HT1080 (cell line): ENCODE data around the gene ATP1B4. TPM values are rescaled to one million over a fixed set of nuclear protein-coding genes. Genes with fewer than 3 reads are reported as not detected.
A peak's percentile ranks its signal among the peaks of the same experiment; 100 is the strongest.
"Not testable (repeated sequence)": the region's sequence is repeated elsewhere in the genome, so short reads cannot be mapped to it uniquely, and the experiment has no call there.

Experiments used
- DNase-seq: peaks from one replicate; pipeline ENCODE4 v3.0.0-alpha.2; 2015; ENCODE audit warnings: low read depth
- polyA plus RNA-seq, 2 experiments: library from polyadenylated mRNA; depleted of rRNA; stranded (reverse); fragments of >200 nt; gene quantifications; 2 replicates each; pipeline ENCODE4 v1.2.3, GENCODE V29; 2015
- total RNA-seq: library from RNA; depleted of rRNA; stranded (reverse); fragments of >200 nt; shearing (Covaris generic); gene quantifications from 2 replicates; pipeline ENCODE4 v1.2.3, GENCODE V29; 2014; rRNA removed

Gene ATP1B4
- not detected in 2 replicates for total RNA-seq
- not detected in 2 replicates for polyA plus RNA-seq (2015; cell fraction: cytosol; rRNA removed)
- polyA plus RNA-seq (2015; cell fraction: nucleus; rRNA removed): not detected in 2 replicates

DNA sequence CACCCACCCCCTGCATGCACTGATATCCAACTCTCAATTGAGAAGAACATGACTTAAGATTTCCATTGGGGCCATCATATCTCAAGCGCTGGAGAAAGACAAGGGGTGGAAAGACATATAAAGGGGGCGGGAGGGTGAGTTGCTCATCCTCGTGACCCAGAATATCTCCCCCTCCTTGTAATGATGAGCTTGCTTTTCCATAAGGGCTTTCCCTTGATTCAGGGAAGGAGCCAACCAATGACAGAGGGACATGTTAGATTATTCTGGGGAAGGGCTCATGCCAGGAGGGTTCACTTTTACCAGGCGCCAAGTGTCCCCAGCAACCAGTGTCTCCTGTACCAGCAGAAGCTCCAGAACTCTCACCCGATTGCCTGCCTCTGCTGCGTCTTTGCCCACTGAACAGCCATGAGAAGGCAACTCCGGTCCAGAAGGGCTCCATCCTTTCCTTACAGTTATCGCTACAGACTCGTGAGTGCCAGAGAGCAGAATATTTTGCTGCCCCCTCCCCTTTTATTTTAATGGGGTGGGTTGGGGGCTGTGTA is at the start of gene ATP1B4:
TSS of gene ATP1B4 (plus strand) at position 326 of the 542 bp plus-strand sequence. CDS start at position 406, 80 bp downstream.
- no peak for DNase-seq

GRCh38 chrX:120315776-120316175 is 46.1 kb upstream of the ATP1B4 start:
- DNase-seq: peak; percentile 9

GRCh38 chrX:120316587-120317283 is 45.2 kb upstream of the ATP1B4 start:
- peak; percentile 66 for DNase-seq

DNA sequence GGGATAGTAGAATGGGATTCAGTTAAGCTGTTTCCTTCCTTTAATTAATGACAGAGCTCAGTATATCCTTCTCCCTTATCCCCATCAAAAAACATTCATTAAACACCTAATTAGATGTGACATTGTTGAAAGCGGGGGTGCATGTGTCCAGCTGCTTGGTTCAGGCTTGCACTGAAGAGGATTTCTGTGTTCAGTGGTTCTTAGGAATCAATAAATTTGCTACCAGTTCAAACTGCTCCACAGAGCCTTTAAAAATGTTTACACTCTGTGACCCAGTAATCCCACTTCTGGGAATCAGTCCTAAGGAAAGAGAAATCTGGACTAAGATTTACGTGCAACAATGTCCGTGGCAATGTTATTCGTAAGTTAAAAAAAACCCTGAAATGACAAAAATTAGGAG is 43.5 kb upstream of the ATP1B4 start:
- no peak for DNase-seq

GRCh38 chrX:120321520-120322281 is 40.2 kb upstream of the ATP1B4 start:
- DNase-seq: no peak

DNA sequence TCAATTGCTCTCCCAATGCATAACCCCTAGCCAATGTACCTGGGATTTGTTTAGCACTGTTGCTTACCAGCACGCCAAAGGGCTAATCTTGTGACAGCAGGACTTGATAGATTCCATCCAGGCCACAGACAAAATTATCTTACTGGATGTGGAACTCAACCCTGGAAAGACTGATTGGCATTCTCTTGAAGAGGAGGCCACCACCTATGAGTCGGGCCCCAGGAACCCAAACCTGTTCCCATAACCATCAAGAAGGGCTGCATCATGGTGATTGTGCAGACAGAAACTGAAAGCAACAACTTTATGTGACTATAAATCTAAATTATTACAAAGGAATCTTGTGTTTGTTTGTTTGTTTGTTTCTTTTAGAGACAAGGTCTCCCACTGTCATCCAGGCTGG is 30.8 kb upstream of the ATP1B4 start:
- DNase-seq: no peak

DNA sequence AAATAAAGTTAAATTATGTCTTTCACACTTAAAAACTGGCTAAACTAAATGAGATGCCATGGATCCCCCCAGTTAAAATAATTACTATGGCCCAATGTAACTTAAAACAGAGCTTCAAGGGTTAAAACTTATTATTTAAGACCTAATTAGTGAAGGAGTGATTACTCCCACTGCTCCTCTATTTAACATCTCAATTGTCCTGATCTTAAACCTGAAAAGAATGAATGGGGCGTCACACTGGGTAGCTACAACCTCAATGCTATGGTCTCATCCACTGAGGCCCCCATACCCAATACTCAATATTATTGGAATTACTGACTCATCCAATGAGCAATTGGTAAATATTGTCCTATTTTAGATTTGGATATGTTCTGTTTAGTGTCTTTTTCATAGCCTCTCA is 29.5 kb upstream of the ATP1B4 start:
- no peak for DNase-seq

DNA sequence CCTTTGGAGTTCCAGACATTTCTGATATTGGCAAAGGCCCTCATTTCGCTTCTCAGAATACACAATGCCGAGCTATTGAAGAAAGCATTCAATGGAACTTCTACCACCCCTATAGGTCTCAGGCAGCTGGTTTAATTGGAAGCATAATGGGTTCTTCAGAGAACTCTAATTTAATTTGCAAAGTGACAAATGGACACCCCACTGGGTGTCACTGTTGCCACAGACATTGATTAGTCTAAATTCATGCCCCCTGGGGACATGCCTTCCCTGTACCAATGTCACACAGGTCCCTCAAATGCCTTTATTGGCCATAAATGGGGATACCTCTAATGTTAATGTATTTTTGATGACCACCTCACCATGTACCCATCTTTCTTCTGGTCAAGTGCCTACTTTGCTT is 27.7 kb upstream of the ATP1B4 start:
- no peak for DNase-seq

- DNase-seq: no peak
Measured at GRCh38 chrX:120334603-120335002, 27.3 kb upstream of the ATP1B4 start.

DNA sequence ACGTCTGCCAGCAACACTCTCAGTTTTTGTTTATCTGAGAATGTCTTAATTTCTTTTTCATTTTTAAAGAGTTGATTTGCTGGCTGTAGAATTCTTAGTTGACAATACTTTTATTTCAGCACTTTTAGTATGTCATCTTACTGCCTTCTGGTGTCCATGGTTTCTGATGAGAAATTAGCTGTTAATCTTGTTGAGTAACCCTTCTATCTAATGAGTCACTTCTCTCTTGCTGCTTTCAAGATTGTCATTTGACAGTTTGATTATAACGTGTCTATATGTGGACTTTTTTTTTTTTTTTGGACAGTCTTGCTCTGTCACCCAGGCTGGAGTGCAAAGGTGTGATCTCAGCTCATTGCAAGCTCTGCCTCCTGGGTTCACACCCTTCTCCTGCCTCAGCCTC is 26.6 kb upstream of the ATP1B4 start:
- no peak for DNase-seq

DNA sequence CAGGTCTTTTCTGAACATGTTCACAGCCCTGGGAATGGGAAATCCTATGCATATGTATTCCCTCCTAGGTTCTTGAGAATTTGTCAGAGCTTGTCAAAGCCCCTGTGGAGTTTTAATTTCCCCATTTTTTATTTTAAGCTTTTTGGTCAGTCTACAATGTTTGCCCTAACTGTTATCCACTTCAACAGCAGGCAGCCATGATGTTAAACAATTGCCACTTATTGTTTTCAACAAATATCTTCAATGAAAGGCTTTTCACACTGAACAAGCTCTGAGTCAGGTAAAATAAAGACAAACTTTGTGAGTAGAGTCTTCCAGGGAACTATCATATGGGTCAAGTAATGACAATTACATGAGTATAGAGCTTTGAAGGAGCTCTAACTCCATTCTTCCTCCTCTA is 25.0 kb upstream of the ATP1B4 start:
- DNase-seq: no peak

- not testable (repeated sequence) for DNase-seq
Measured at GRCh38 chrX:120344566-120344965, 17.3 kb upstream of the ATP1B4 start.

DNA sequence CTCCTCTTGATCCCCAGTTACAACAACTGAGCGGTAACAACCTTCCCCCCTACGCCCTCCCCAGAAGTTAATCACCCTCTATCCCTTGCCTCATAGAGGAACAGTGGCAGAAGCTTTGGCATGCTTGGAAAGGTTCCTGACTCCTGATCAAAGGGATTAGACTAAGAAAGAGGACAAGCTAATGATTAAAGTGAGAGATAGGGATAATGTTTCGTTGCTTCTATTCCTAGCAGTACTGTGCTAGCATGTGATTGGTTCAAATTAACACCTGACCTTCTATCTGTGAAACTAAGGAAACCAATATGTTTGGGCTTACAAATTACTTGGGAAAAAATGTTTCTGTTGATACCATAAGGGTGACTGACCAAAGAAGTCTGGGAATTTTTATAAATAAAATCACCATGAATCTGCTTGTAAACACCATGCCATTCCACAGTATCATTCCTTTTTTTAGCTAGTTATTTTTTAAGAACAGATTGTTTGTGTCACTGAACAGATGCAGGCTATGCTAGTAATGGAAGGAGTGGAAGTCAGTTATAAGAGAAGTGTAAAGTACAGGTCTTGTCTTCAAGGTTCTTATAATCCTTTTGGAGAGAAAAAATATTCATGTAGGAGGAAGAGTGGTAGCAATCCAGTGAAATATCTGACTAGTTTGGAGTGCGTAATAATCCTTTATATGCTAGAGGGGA is 11.3 kb upstream of the ATP1B4 start:
- no peak for DNase-seq

DNA sequence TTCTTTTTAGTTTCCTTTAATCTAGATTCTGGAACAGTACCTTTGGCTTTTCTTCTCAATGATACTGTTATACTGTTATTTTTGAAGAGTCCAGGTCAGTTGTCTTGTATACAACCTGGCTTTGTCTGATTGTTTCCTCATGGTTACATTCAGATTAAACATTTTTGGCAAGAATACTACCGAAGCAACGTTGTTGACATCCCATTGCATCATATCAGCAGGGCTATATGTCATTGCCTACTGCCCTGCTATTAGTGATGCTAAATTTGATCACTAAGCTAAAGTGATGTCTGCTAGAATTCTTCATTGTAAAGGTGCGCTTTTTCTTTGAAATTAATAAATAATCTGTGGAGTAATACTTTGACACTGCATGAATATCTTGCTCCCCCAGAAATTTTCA is 5.8 kb upstream of the ATP1B4 start:
- no peak for DNase-seq

- no peak for DNase-seq
Measured at GRCh38 chrX:120357186-120357585, 4.7 kb upstream of the ATP1B4 start.

DNA sequence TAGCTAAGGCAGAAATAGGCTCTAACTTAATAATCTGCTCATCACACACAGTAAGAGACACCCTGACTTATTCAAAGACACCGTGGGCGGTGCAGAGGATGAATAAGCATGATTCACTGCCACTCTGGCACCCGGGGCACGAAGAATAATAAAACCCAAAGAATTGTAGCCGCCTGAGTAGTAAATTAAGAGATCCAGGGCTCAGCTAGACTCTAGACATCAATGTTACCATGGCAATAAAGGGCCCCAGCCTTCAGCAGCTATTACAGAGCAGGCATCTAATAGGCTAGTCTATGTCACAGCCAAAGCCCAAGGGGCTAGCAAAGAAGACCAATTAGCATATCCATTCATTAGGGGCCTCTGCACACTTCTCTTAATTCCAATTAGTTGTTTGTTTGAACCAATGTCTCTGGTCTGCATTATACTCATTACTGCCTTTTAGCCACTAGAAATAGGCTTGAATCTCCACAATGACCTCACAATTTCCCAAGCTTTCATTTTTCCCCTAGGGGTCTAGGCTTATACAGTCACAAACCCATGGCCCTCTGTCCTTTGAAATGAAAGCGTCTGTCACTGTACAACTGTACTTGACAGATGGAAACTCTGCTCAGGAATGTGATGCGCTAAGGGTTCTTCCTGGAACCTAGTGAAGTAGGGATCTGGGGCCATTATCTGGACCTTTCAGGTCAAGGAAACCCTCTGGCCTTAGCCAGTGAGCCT is 3.0 kb upstream of the ATP1B4 start:
- DNase-seq: peak; percentile 68

DNA sequence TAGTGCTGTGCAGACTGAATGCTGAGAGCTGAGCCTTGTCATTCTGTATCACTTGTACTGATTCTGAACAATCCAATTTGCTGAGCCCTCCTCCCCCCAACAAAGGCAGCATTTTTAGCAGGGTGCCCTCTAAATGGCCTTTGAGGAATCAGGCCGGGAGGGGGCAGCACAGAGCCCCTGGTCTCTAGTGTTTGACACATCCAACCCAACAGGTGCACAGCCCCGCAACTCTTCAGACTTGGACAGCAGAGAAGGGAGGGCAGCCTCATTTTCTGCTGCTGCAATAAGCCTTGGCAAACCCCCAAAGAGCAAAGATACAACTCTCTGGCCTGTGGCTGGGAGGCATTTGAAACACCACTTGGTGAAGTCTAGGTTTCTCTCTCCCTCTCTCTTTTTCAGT is 3.4 kb downstream of the ATP1B4 start:
- peak; percentile 1 for DNase-seq

DNA sequence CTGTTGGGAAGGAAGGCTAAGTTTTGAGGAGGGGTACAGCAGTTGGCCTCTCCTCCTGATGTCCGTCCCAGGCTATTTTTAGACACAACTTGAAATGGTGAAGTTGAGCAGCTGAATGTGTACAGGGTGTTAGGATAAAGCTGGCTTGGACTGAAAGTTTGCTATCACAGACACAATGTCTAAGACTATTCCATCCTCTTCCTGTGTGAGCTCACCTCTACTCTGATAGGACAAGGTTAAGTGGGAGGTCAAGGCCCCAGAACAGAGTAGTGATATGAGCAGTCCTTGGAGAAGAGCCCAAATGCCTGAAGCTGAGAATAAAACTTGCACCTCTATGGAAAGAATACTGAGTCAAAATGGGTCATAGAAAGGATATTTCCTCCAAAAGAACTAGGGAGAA is 4.1 kb downstream of the ATP1B4 start:
- DNase-seq: no peak

GRCh38 chrX:120366794-120367193 is 4.9 kb downstream of the ATP1B4 start:
- no peak for DNase-seq

- DNase-seq: no peak
Measured at GRCh38 chrX:120367402-120368109, 5.7 kb downstream of the ATP1B4 start.
